CD4-positive, CD25-positive, alpha-beta regulatory T cell (primary cell): ENCODE data around the gene FGFR3. TPM values are rescaled to one million over a fixed set of nuclear protein-coding genes. Genes with fewer than 3 reads are reported as not detected.

Experiments used
- ATAC-seq, 2 donors: fragments of 150-1000 bp; cut with Tn5 transposase; one replicate each; pipeline ENCODE4 v1.10.0; 2021; ENCODE audit warnings: low read depth in 2 of 2, moderate number of reproducible peaks in 2 of 2, moderate library complexity in 1 of 2
- DNase-seq, 3 donors: peaks; one replicate each; pipeline versions ENCODE4 v3.0.0 to v3.0.0-alpha.2; 2012 to 2022; ENCODE audit warnings: mixed read lengths in 1 of 3
- H3K27ac ChIP-seq: one replicate; pipeline ENCODE4 v1.7.0; 2013; ENCODE audit warnings: mild to moderate bottlenecking, low read length; ENCODE audit not compliant: insufficient read depth, poor library complexity, severe bottlenecking
- H3K27me3 ChIP-seq: one replicate; pipeline ENCODE4 v1.7.0; 2013; ENCODE audit warnings: low read length; ENCODE audit not compliant: control insufficient read depth, insufficient read depth
- H3K36me3 ChIP-seq: one replicate; pipeline ENCODE4 v1.7.0; 2013; ENCODE audit warnings: mild to moderate bottlenecking, low read length, moderate library complexity; ENCODE audit not compliant: control insufficient read depth, insufficient read depth
- H3K4me1 ChIP-seq: 2 replicates; pipeline ENCODE4 v1.7.0; 2013; ENCODE audit warnings: mild to moderate bottlenecking, low read length; ENCODE audit not compliant: insufficient read depth, control insufficient read depth, poor library complexity, severe bottlenecking
- H3K4me3 ChIP-seq: one replicate; pipeline ENCODE4 v1.7.0; 2013; ENCODE audit warnings: low read depth, mild to moderate bottlenecking, low read length, moderate library complexity
- H3K9me3 ChIP-seq, 2 experiments: 1 replicate in 1 of 2; 2 replicates in 1 of 2; pipeline ENCODE4 v1.7.0; 2013; ENCODE audit warnings: low read length in 2 of 2, mild to moderate bottlenecking in 1 of 2, moderate library complexity in 1 of 2; ENCODE audit not compliant: control insufficient read depth in 2 of 2
- H3K27ac Mint-ChIP-seq, 3 donors: one replicate each; pipeline ENCODE4 v1.8.0; 2020 to 2022; ENCODE audit warnings: mild to moderate bottlenecking in 3 of 3, mixed read lengths in 3 of 3, moderate library complexity in 2 of 3
- H3K27me3 Mint-ChIP-seq: one replicate; pipeline ENCODE4 v1.8.0; 2022; ENCODE audit warnings: mild to moderate bottlenecking, mixed read lengths
- H3K36me3 Mint-ChIP-seq: one replicate; pipeline ENCODE4 v1.8.0; 2020; ENCODE audit warnings: mixed read lengths
- H3K4me1 Mint-ChIP-seq, 4 donors: one replicate each; pipeline ENCODE4 v1.8.0; 2020 to 2022; ENCODE audit warnings: mixed read lengths in 4 of 4, mild to moderate bottlenecking in 1 of 4
- H3K4me3 Mint-ChIP-seq, 4 donors: one replicate each; pipeline ENCODE4 v1.8.0; 2020 to 2022; ENCODE audit warnings: mild to moderate bottlenecking in 4 of 4, mixed read lengths in 4 of 4, moderate library complexity in 3 of 4
- H3K9me3 Mint-ChIP-seq, 7 donors: one replicate each; pipeline ENCODE4 v1.8.0; 2020 to 2022; ENCODE audit warnings: mixed read lengths in 7 of 7, mild to moderate bottlenecking in 3 of 7, moderate library complexity in 2 of 7
- polyA plus RNA-seq, 4 donors: library from polyadenylated mRNA; unstranded; fragments of 300-500 nt; fragmentation: Illumina TruSeq; gene quantifications; one replicate each; pipeline ENCODE4 v1.2.3, GENCODE V29; 2021
- total RNA-seq: library from RNA; stranded (reverse); gene quantifications from one replicate; pipeline ENCODE4 v1.2.3, GENCODE V29; 2022

Gene FGFR3
- total and polyA plus RNA-seq, 5 donors from 2014 or later: 0.25 TPM; not detected in 4

GRCh38 chr4:1826531-1827350 lies 33.6 kb downstream of the FGFR3 start:
- DNase-seq: no peak
- H3K9me3 Mint-ChIP-seq: no peaks in the 10 kb centered on the region
- peak overlapping the region in 1 of 4 donors; percentile 21 for H3K4me3 Mint-ChIP-seq
- no peaks in the 10 kb centered on the region for H3K9me3 ChIP-seq
- H3K27me3 Mint-ChIP-seq: no peaks in the 10 kb centered on the region
- H3K27me3 ChIP-seq: no peaks in the 10 kb centered on the region
- H3K27ac ChIP-seq: no peak overlapping the region
- H3K4me1 Mint-ChIP-seq: no peaks in the 10 kb centered on the region
- no peaks in the 10 kb centered on the region for H3K4me1 ChIP-seq
- H3K36me3 ChIP-seq: peaks cover 50% of the 10 kb centered on the region
- no peak overlapping the region for H3K4me3 ChIP-seq
- H3K27ac Mint-ChIP-seq: peak overlapping the region in 1 of 3 donors; percentile 31
- no peak for ATAC-seq
- H3K36me3 Mint-ChIP-seq: peaks cover 36% of the 10 kb centered on the region

- H3K9me3 ChIP-seq: no peaks in the 10 kb centered on the region
- H3K4me3 ChIP-seq: no peak overlapping the region
- Mint-ChIP-seq H3K27ac (no peak overlapping the region), H3K36me3 (peaks cover 25% of the 10 kb centered on the region), H3K9me3 (no peaks in the 10 kb centered on the region), H3K4me1 (no peaks in the 10 kb centered on the region), H3K4me3 (no peak overlapping the region), H3K27me3 (no peaks in the 10 kb centered on the region)
- H3K4me1 ChIP-seq: no peaks in the 10 kb centered on the region
- no peak for DNase-seq
- H3K36me3 ChIP-seq: peaks cover 55% of the 10 kb centered on the region
- H3K27ac ChIP-seq: no peak overlapping the region
- no peak for ATAC-seq
- no peaks in the 10 kb centered on the region for H3K27me3 ChIP-seq
Observed at GRCh38 chr4:1830234-1830633, 37.1 kb downstream of the FGFR3 start.

- H3K9me3 ChIP-seq: no peaks in the 10 kb centered on the region
- Mint-ChIP-seq H3K4me1 (no peaks in the 10 kb centered on the region), H3K27ac (peak overlapping the region in 1 of 3 donors; percentile 23), H3K4me3 (no peak overlapping the region), H3K27me3 (no peaks in the 10 kb centered on the region), H3K36me3 (peaks cover 24% of the 10 kb centered on the region), H3K9me3 (no peaks in the 10 kb centered on the region)
- no peaks in the 10 kb centered on the region for H3K27me3 ChIP-seq
- no peaks in the 10 kb centered on the region for H3K4me1 ChIP-seq
- peaks cover 57% of the 10 kb centered on the region for H3K36me3 ChIP-seq
- no peak for ATAC-seq
- no peak for DNase-seq
- H3K4me3 ChIP-seq: no peak overlapping the region
- no peak overlapping the region for H3K27ac ChIP-seq
Observed at GRCh38 chr4:1830642-1831228, 37.6 kb downstream of the FGFR3 start.

- H3K9me3 ChIP-seq: no peaks in the 10 kb centered on the region
- H3K27ac ChIP-seq: no peak overlapping the region
- peak overlapping the region in 1 of 3 donors; percentile 45 for H3K27ac Mint-ChIP-seq
- no peaks in the 10 kb centered on the region for H3K9me3 Mint-ChIP-seq
- DNase-seq (no peak), ATAC-seq (no peak)
- no peak overlapping the region for H3K4me3 ChIP-seq
- peaks cover 59% of the 10 kb centered on the region for H3K36me3 ChIP-seq
- H3K27me3 Mint-ChIP-seq: no peaks in the 10 kb centered on the region
- no peaks in the 10 kb centered on the region for H3K27me3 ChIP-seq
- H3K4me1 Mint-ChIP-seq: no peaks in the 10 kb centered on the region
- peaks cover 27% of the 10 kb centered on the region for H3K36me3 Mint-ChIP-seq
- H3K4me3 Mint-ChIP-seq: no peak overlapping the region
- no peaks in the 10 kb centered on the region for H3K4me1 ChIP-seq
Observed at GRCh38 chr4:1831331-1831730, 38.2 kb downstream of the FGFR3 start.

- Histone ChIP-seq H3K36me3 (peaks cover 64% of the 10 kb centered on the region), H3K9me3 (no peaks in the 10 kb centered on the region), H3K27me3 (no peaks in the 10 kb centered on the region), H3K27ac (no peak overlapping the region), H3K4me3 (no peak overlapping the region), H3K4me1 (no peaks in the 10 kb centered on the region)
- DNase-seq (no peak), ATAC-seq (no peak)
- no peak overlapping the region for H3K27ac Mint-ChIP-seq
- peaks cover 24% of the 10 kb centered on the region for H3K36me3 Mint-ChIP-seq
- no peaks in the 10 kb centered on the region for H3K9me3 Mint-ChIP-seq
- no peaks in the 10 kb centered on the region for H3K27me3 Mint-ChIP-seq
- H3K4me3 Mint-ChIP-seq: no peak overlapping the region
- no peaks in the 10 kb centered on the region for H3K4me1 Mint-ChIP-seq
Observed at GRCh38 chr4:1832690-1833089, 39.6 kb downstream of the FGFR3 start.

GRCh38 chr4:1833307-1834046 lies 40.4 kb downstream of the FGFR3 start:
- Mint-ChIP-seq H3K4me1 (no peaks in the 10 kb centered on the region), H3K9me3 (no peaks in the 10 kb centered on the region), H3K4me3 (no peak overlapping the region), H3K27me3 (no peaks in the 10 kb centered on the region), H3K27ac (peak overlapping the region in 2 of 3 donors; percentile 66 to 88), H3K36me3 (peaks cover 24% of the 10 kb centered on the region)
- H3K27me3 ChIP-seq: no peaks in the 10 kb centered on the region
- H3K27ac ChIP-seq: no peak overlapping the region
- H3K9me3 ChIP-seq: no peaks in the 10 kb centered on the region
- H3K4me1 ChIP-seq: no peaks in the 10 kb centered on the region
- no peak overlapping the region for H3K4me3 ChIP-seq
- ATAC-seq (no peak), DNase-seq (no peak)
- peaks cover 70% of the 10 kb centered on the region for H3K36me3 ChIP-seq

GRCh38 chr4:1834047-1834775 lies 41.1 kb downstream of the FGFR3 start:
- H3K27me3 Mint-ChIP-seq: no peaks in the 10 kb centered on the region
- H3K36me3 ChIP-seq: peaks cover 77% of the 10 kb centered on the region

More at GRCh38 chr4:1834047-1834775, 41.1 kb downstream of the FGFR3 start:
- Mint-ChIP-seq H3K4me1 (peaks cover 0 to 4% (median under 1%) of the 10 kb centered on the region in 4 donors), H3K27ac (peak overlapping the region; percentile 66 to 88 (median 69)), H3K9me3 (no peaks in the 10 kb centered on the region), H3K36me3 (peaks cover 28% of the 10 kb centered on the region), H3K4me3 (no peak overlapping the region)
- Histone ChIP-seq H3K4me3 (no peak overlapping the region), H3K27ac (no peak overlapping the region), H3K9me3 (no peaks in the 10 kb centered on the region), H3K27me3 (no peaks in the 10 kb centered on the region), H3K4me1 (no peaks in the 10 kb centered on the region)
- ATAC-seq (no peak), DNase-seq (no peak)
